GM18517 (cell line): ENCODE measurements around the gene NPHP4.

ENCODE experiments used
- ATAC-seq: cut with Tn5 transposase; IDR thresholded peaks from one replicate; pipeline ENCODE4 v1.9.1; 2021; ENCODE audit warnings: mild to moderate bottlenecking, moderate library complexity; ENCODE audit not compliant: unreplicated experiment

Gene NPHP4

DNA sequence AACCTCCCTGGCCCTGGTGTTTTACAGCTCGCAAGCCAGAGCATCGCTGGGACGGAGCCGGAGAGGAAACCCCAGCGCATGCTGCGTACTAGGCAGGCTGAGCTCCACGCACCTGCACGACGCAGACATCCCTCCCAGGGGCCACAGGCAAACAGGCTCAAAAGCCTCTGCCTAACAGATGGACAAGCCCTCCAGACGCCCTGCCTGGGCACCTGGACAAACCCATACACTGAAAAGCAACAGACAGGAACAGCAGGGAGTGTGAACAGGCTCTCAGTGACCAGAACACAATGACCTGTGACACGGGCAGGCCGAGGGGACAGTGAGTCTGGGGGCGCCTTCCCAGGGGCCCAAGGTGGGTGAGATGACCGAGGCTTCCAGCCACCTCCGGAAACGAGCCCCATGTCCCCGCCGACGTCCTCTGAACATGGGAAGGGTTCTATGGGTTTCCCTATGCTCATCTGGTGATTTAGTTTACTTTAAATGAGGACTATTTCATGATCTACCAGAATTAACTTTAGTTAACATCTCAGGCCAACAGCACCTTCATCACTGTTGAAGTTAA is 40.3 kb downstream of the NPHP4 start:
- no peak for ATAC-seq

DNA sequence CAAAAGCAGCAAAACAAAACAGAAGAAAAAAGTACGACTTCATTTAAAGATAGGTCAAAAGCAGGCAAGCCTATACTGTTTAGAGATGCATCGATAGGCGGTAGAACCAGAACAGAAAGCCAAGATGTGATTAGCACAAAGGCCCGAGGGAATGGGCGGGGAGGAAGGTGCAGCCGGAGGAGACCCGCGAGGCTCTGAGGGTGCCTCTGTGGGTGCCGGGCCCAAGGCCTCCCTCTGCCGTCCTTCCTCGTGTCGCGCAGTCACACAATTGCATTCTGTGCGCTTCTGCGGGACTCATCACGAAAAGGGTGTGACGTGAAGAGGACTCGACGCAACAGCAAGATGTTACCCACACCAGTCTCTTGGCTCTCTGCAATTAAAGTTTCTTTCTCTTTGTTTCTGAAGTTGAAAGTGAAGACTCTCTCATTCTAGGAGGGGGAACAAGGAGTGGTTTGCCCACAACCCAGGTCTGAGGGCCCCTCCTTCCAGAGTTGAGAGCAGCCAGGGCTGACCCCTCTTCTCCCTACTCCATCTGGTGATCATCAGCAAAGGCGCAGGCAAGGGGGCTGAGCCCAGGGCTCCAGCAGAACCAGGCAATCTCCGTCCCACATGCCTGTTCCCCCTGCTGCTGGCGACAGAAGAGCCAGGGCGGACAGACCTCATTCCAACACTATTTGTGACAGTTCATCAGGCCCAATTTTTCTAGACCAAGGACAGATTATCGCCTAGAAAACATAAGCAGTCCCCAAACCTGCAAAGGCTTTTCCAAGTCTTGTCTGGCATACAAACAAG is 41.0 kb downstream of the NPHP4 start:
- no peak for ATAC-seq

DNA sequence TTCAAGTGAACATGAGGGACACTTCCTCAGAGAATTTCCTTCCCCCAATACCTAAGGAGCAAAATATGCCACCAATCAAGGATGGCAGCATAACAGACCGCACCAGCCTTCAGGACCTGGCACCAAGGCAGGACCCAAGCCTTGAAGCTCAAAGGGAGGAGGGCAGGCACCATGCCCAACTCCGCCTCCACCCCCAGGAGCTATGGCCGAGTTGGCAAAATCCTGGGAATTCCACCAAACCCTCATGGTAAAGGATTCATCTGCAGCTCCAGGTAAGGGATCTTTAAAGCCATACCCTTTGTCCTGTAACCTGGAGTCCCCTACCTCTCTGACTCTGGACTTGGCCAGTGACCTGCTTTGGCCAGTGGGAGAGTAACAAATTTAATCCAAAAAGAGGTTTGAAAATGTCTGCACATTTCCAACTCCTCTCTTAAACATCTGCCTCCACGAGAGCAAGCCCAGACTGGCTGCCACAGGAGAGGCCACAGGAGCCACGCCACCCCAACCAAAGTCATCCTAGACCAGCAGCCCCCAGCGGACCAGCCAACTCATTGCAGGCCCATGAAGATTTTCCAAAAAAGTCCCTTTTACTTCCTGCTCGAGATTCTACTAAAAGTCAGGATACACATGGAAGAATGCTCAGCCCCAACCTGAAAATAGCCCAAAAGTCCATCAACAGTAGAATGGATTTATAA is 41.9 kb downstream of the NPHP4 start:
- no peak for ATAC-seq

DNA sequence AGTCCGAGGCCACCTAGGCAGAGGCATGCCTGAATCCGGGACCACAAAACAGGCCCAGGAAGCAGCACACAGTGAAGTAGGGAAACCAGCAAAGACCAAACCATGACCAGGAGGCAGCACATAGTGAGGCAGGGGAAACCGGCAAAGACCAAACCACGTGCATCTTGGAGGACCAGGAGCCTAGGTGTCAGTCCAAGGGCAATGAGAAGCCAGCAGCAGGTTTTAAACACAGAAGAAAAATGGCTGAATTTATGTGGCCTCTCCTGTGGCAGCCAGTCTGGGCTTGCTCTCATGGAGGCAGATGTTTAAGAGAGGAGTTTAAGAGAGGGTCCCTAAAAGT is 42.5 kb downstream of the NPHP4 start:
- ATAC-seq = no peak

DNA sequence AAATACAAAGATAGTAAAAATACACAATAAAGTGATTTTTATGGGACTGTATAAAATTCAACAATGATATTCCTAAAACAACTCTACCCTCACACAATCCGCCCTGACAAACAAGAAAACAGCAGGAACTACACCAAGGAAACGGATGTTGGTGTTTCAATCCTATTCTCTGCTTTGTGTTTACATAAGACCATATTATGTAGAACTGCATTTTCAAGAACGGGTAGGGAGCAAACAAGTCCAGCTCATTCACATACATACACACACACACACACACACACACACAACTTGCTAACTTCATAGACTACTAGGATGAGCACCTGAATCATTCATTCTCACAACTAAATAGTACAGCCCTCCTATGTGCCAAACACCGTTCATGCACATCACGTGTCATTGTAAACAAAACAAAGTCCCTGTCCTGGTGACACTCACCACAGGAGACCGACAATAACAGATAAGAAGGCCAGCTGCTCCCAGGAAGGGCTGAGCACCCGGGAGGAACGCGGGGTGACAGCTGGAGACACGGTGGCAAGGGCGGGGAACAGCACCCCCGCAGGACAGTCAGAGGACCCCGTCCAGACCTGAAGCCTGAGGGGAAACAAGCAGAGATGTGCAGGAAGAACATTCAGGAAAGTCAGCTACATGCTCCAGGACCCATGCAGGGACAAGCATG is 43.0 kb downstream of the NPHP4 start:
- ATAC-seq = no peak

DNA sequence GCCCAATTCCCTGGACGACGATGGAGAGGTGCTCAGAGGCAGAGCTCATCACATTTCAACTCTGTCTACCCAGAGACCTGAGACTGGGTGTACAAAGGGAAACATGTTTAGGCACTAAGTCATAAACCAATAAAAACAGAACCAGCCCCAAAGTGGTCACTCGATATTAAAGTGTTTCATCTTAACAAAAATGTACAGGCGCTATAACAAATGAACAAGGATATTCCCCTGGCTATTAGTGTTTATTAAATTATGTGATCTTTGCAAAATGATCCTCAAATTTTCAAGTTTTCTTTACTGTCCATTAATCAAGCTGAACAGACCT is 43.6 kb downstream of the NPHP4 start:
- no peak for ATAC-seq

DNA sequence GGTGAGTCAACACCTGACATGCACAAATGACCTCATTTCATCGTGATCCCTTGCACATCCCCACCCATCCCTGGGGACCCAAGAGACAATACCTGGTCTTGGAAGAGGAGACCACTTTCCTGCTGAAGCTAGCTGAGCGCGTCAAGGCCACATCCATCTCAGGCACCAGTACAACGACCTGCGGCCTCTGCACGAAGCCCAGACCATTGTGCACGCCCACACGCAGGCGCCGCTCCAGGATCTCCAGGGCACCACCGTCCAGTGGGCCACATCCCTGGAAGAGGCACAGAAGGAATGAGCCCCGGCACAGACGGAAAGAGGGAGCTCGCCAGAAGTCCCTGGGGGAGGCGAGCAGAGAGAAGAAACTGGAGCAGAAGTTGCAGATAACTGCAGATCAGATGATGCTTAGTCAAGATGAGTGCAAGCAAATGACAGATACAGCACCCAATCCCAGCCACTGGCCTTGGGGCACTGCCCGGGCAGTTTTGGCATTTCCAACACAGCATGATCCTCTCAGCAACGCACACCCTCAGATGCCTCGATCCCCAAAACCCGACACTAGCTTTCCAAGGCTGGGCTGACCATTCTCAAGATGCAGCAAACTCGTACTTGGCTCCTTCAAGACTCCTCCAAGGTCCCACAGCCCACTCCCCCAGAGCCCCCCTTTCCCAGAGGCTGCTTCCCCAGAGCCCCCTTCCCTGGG is 44.1 kb downstream of the NPHP4 start:
- ATAC-seq = no peak

DNA sequence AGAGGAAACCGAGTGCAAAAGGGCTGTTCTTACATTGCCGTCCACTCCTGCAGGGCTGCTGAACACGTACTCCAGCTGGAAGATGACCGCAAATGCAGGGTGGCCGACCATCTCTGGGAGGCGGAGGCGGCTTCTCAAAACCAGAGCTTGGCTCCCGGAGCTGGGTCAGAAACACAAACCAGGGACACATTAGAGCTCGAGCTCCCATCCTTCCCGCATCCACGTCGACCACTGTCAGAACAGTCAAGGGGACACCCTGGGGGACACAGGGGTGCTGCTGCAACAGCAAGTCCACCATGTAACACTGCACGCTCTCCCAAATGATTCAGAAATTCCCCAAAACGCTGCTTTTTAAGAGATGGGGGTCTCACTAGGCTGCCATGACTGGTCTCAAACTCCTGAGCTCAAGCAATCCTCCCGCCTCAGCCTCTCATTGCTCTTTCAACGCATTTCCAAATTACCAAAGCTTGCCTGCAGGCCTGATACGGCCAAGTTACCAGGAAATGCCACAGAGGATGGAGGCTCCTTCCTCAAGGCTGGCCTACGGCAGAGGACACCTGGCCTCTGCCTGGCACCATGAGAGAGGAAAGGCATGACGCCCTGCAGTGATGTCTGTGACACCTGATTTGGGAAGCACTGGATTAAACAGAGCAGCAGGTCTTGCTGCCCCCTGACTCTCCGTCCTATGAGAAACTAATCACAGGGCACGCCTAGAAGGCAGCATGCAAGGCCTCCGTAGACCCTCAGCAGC is 45.0 kb downstream of the NPHP4 start:
- ATAC-seq = no peak

DNA sequence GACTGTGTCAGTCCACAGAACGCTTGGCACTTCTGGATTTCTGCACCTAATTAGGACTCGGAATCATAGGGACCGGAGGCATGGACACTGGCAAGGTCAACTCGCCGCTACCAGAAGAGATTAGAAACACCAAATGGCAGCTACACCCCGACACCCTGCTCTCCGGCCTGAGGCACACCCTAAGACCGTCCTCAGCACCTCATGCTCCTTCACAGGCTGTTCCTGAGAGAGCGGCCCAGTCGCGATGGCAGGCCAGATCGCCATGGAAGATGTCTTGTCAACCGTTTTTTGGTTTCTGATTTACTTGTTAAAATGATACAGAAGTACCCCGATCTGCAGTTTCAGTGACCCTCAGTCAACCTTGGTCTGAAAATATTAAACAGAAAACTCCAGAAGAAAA is 46.8 kb downstream of the NPHP4 start:
- no peak for ATAC-seq

DNA sequence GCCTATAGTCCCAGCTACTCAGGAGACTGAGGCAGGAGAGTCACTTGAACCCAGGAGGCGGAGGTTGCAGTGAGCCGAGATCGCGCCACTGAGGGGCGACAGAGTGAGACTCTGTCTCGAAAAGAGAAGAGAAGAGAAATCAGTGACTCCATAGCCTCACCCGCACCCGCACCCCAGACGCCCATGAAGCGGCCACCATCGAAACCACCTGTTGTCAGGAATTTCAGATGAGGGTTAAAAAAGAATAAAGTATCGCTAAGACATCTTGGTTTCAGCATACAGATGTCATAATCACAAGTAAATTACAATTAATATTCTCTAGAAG is 47.4 kb downstream of the NPHP4 start:
- ATAC-seq = no peak

DNA sequence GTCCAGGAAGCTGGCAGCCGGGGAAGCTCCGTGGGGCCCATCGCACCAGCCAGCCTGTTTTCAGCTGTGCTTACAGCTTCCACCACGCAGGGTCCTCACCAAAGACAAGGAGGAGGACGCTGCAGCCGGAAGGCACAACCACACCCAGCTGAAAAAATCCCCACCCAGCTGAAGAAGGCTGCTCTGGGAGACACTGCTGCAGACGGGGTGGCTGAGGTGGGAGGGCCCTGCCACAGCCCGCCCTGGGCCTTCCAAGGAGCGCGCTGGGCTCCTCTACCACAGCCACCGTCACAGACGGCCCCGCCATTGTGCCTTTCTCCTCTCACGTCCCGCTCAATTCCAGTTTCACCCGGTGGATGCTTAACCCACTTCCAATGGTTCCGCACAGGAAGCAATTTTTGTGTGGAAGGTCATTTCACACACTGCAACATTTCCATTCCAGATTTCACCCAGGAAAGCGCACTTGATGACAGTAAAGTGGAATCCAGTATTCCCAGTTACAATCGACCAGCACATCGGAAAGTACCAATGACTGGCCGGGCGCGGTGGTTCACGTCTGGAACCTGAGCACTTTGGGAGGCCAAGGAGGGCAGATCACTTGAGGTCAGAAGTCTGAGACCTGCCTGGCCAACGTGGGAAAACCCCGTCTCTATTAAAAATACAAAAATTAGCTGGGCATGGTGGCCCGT is 47.9 kb downstream of the NPHP4 start:
- ATAC-seq = no peak

DNA sequence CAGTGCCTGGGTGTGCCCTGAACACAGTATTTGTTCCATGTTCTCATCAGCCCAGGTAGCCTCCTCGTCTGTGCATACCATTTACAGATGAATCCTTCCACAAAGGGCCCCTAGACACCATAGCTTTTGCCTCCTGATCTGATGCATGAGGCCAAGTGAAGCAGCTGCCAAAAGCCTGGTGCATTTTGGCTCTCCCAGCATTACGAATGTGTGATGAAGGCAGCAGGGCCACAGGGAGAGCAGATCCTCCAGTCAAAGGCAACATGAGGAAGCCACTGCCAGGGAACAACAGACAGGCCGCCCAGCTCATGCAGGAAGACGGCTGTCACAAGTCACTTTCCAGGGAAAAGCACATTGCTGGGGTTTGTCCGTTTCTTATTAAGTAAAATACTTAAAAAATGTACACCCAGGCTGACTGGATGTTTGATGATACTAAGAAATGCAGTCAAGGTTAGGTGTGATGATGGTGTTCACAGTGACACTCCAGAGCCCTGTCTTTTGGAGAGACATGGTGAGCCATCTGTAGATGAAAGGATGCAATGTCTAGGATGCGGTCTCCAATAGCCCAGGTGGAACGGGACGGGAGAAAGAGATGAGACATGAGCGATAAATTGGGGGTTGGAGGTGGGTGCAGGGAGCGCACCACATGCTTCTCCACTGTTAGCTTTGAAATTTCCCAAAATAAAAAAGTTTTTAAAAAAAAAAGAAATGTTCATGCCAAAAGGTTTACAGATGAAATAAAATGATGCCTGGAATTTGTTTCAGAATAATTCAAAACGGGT is 48.7 kb downstream of the NPHP4 start:
- no peak for ATAC-seq

DNA sequence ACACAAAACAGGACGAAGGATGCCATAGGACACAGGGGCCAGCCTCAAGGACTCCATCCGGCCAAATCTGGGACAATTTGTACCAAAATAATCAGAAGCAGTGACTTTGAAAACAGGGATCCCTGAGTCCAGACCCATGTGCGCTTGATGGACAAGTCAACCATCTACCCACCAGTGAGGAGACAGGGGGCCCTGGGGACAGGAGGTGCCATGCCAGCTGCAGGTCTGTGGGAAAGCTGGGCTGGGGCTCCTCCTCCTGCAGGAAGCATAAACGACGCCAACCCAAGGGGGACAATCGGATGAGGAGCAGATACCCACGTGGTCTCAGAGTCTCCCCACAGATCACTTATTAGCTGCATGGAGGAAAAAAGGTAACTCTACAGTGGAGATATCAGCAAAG is 50.6 kb downstream of the NPHP4 start:
- no peak for ATAC-seq

DNA sequence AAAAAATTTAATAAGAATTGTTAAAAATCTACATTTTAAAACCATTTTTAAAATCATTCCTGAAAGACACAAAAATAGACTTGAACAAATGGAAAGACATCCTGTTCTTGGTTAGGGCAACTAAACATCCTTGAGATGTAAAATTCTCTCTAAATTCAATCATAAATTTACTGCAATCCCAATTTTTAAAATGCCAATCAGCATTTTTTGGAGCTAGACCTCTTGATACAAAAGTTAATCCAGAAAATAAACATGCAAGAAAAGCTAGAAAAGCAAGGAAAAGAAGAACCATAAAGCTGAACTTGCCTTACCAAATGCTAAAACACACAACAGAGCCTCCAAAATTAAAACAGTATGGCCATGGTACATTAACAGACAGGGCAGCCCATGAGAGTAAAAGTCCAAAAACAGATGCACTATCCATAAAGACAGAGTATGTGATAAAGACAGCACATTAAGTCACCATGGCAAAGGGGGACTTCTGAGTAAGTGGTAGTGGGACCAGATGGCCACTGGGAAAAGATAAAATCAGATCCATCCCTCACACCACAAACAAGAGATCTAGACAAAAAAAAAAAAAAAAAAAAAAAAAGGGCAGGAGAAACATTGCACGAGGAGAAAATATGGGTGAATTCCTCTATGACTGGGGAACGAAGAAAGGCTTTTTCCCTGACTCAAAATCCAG is 51.4 kb downstream of the NPHP4 start:
- ATAC-seq = no peak

DNA sequence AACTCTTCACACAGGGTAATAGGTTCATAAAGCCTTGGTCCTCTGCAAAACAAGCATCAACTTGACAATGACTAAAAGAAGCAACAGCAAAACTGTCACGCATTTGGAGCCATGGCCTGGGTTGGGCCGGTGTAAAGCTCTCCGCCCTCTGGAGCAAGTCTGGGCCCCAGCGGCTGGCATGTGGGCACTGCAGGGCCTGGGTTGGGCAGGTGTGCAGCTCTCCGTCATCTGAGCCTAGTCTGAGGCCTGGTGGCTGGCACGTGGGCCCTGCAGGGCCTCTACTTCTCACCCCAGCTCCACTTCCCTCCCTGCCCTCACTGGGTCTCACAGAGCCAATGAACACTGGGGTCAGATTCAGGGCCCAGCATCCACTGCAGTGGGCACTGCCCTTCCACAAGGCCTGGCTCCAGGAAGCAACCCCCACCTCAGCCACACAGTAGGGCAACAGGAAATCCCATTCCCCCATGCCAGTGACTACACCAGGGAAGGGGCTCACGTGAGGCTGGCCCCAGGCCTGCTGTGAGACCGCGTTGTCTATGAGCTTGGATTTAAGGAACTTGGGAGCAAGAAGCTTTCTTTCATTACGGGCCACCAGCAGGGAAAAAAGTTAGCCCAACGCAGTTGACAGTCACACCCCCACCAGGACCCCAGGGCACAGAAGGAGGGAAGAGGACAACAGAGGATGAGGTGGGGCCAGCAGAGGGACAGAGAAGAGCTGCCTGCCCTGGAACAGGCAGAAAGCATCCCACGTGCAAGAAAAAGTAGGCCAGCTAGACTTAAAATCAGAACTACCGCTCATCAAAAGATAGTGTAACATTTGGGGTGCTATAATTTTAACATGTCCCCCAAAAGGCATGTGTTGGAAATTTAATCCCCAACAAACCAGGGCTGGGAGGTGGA is 52.7 kb downstream of the NPHP4 start:
- no peak for ATAC-seq

DNA sequence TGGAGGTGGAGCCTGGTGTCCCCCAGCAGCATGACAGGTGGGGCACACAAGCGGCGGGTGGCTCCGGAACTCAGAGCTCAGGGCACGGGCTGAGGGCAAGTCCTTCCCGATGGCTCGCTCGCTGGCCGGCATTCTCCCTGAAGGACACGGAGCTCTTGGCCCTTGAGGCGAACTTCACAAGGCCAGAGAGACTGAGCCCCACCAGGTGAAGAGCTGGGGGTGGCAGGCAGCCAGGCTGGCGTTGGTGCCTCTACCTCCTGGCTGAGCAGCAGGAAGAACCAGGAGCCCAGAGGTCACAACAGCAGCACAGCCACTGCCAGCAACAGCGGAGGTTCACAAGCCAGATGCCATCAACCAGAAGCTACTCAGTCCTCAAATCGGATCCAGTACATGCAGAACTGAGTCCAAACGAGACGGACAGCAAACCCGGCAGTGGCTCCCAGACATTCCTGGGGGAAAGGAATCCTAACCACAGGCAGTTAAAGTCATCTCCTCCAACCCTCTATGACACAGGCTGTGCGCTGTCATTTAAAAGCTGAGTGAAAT is 54.1 kb downstream of the NPHP4 start:
- ATAC-seq = no peak

DNA sequence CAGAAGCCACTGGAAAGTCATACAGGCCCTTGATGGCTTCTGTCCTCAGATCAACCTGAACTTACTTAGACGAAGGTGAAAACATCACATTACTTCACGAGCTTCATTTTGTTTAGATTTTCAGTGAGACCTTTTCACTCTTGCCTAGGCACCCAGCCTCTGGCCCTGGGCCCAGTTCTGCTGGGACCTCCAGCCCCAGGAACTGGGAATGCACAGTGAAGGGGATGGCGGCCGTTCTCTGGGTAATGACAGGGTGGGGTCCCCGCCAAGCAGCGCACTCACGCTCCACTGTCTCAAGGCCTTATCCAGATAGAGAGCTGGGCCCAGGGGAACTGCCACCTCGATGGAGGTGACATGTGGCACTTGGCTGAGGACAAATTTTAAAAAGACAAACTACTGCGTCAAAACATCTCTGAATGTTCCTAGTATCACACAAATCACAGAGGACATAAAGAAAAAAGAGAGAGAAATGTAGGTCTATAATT is 54.8 kb downstream of the NPHP4 start:
- no peak for ATAC-seq
